MM.1S (cell line): ENCODE data around the gene ZNF326.

ENCODE experiments used
- CTCF ChIP-seq: fragments of 300-600 bp; sonication (generic); IDR thresholded peaks from 2 replicates; pipeline ENCODE4 v1.5.1; 2016; ENCODE audit warnings: antibody characterized with exemption, low read length, mixed read lengths
- EZH2 ChIP-seq: fragments of 300-600 bp; sonication (generic); optimal IDR thresholded peaks from 2 replicates; pipeline ENCODE3; 2017; ENCODE audit warnings: low read depth, mild to moderate bottlenecking, antibody characterized with exemption, low read length, mixed read lengths

- TF ChIP-seq CTCF (peak; percentile 22), EZH2 (no peak)
Observed at GRCh38 chr1:89953131-89953626, 41.7 kb upstream of the ZNF326 start.
